Measurements from ENCODE around the gene WRAP73. TPM values are rescaled to one million over a fixed set of nuclear protein-coding genes. Genes with fewer than 3 reads are reported as not detected.

The WRAP73 gene
- total and polyA plus RNA-seq, 9 of the 15 experiments (the other 6 are each of a cell fraction or from before 2014, with no cell fraction given) = 4.3 to 51.8 (median 30.1) TPM

GRCh38 chr1:3602375-3602774 lies 47.5 kb downstream of the WRAP73 start:
- Histone ChIP-seq H3K36me3 (ENCODE audit: control insufficient read depth, insufficient read depth, low read length) (no peaks in the 10 kb centered on the region), H3K27ac (ENCODE audit: extremely low read depth, low read depth, low read length) (no peak overlapping the region), H3K27me3 (ENCODE audit: control insufficient read depth in 2 of 2, insufficient read depth in 2 of 2, low read length in 2 of 2) (peaks cover 5 to 67% of the 10 kb centered on the region in 2 experiments; a peak in 3 of 5 replicates), H3K4me3 (no peak overlapping the region), H3K9me3 (replicated peaks; ENCODE audit: control insufficient read depth, insufficient read depth, low read depth, low read length) (no peaks in the 10 kb centered on the region), H3K4me1 (replicated peaks in 1 of 2; ENCODE audit: control insufficient read depth in 2 of 2, insufficient read depth in 2 of 2, low read length in 2 of 2) (peaks cover 6 to 56% of the 10 kb centered on the region in 2 experiments; a peak in 3 of 5 replicates), H3K9ac (ENCODE audit: insufficient read depth in 1 of 2, low read depth in 2 of 2, low read length in 2 of 2) (no peak overlapping the region), H4K20me1 (replicated peaks; ENCODE audit: control insufficient read depth, insufficient read depth, low read length) (peaks cover 15% of the 10 kb centered on the region), H3K4me2 (ENCODE audit: insufficient read depth, low read length) (no peak overlapping the region), H3K79me2 (ENCODE audit: control insufficient read depth, insufficient read depth, low read length) (no peaks in the 10 kb centered on the region), H2AFZ (ENCODE audit: low read depth, low read length) (no peak overlapping the region), H3K9me1 (ENCODE audit: control insufficient read depth, insufficient read depth, low read length) (no peaks in the 10 kb centered on the region)
- WGBS (ENCODE audit: insufficient coverage, low coverage, missing lambda C conversion rate) = 25% methylated on average over 21 of the region's 21 CpGs
- ATAC-seq = no peak
- intact Hi-C loops (cut with micrococcal nuclease) (no loop called here), in situ Hi-C loops (cut with MboI) (no loop called here)
- BruUV-seq (replicated peaks) = no TSS peak
- no peak for DNase-seq (ENCODE audit: extremely low read depth in 1 of 4, low spot score in 3 of 4)
- ChIA-PET POLR2A (interaction anchor here (1.4 kb wide), 1 partner anchor 13 kb away, joined by 5 read pairs; no protein-coding TSS in a partner anchor), CTCF (ENCODE audit: low intra/inter-chr PET ratio) (no interaction called here)
- FAIRE-seq = no peak
- TF ChIP-seq HES1 (IDR thresholded peaks at IDR 0.05; ENCODE audit: low read depth) = no peak
- no peak for TF ChIP-seq NELFE (IDR thresholded peaks at IDR 0.05; ENCODE audit: insufficient read depth, insufficient read length)
- TF ChIP-seq GABPB1 (CRISPR knock-in tag; IDR thresholded peaks at IDR 0.05) = no peak
- TF ChIP-seq NFE2L1 (tag; IDR thresholded peaks at IDR 0.05; ENCODE audit: borderline replicate concordance, low read depth) = no peak
- TF ChIP-seq POLR2H (tag; IDR thresholded peaks at IDR 0.05; ENCODE audit: low read depth) = no peak
- TF ChIP-seq ZBTB2 (IDR thresholded peaks at IDR 0.05) = no peak
- no peak for TF ChIP-seq BDP1 (IDR thresholded peaks at IDR 0.05; ENCODE audit: insufficient read depth, insufficient read length)
- TF ChIP-seq SMARCA4 (IDR thresholded peaks at IDR 0.05) = no peak
- TF ChIP-seq FOXM1 (IDR thresholded peaks at IDR 0.05; ENCODE audit: low read depth) = no peak
- no peak for TF ChIP-seq FOXM1 (CRISPR knock-in tag; IDR thresholded peaks at IDR 0.05; ENCODE audit: low read depth)
- TF ChIP-seq L3MBTL2 (IDR thresholded peaks at IDR 0.05) = no peak
- TF ChIP-seq HDAC3 (IDR thresholded peaks at IDR 0.05; ENCODE audit: borderline replicate concordance, partially characterized antibody) = no peak
- no peak for TF ChIP-seq TSHZ1 (CRISPR knock-in tag; IDR thresholded peaks at IDR 0.05)
- no peak for TF ChIP-seq GTF3C2 (IDR thresholded peaks at IDR 0.05; ENCODE audit: borderline replicate concordance, extremely low read depth, insufficient read length)
- no peak for TF ChIP-seq ZNF274 (IDR thresholded peaks at IDR 0.05; ENCODE audit: borderline replicate concordance, low read depth, low read length)
